Inferior parietal cortex (tissue), 1 donor: Measurements from ENCODE around the gene KMT2C.
"Not testable (repeated sequence)": the region's sequence is repeated elsewhere in the genome, so short reads cannot be mapped to it uniquely, and the experiment has no call there.

Experiments used
- DNase-seq: peaks from one replicate; pipeline ENCODE4 v3.0.0-alpha.2; 2016; ENCODE audit errors: extremely low spot score

The KMT2C gene

DNA sequence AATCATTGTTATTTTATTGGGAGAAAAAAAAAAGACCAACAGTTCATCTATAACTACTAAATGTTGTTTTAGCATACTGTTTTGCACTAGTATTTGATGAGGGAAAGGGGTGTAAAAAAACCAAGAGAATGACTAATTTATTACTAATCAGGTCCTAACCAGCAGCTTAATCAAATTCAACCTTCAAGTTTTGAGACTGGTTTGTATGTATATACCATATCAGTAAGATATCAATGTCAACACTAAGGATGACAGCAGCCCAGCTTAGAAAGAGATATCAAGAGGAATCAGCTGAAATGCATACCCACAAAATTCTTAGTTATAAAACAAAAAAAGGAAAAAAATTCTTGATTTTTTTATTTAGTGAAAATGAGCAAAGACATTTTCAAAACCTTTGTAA lies 122.6 kb downstream of the KMT2C start:
- no peak for DNase-seq

DNA sequence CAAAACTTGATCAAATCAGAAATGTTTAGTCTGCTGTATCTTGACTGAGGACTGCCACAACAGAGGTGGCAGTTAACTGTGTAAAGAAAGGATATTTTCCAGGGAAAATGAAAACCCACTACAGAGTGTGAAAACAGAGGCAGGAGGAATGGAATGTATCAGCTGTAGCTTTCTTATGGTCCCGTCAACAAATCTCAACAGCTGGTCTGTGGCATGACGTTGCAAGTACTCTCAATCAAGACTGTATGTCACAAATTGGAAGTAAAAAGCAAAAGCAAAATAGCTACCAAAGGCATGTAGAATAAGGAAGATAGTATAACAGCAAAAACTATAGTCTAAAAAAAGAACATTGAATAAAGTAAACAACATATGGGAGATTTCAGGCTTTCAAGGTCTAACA lies 123.5 kb downstream of the KMT2C start:
- no peak for DNase-seq

DNA sequence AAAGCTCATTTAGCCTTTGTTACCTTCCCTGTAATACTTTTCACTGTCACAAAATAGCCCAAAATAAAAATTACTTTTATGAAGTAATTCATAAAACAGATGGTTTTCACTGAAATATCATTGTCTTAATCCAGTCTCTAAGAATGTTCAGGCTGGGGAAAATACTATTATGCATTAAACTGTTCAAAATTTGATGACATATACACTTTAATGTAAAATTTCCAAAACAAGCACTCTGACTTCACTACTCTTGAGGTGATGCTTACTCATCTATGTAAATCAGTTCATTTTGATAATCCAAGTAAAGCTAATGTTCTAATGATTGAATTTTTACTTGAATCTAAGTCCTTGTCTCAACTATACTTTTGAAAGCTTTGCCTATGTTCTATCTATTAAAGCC lies 127.9 kb downstream of the KMT2C start:
- DNase-seq = no peak

DNA sequence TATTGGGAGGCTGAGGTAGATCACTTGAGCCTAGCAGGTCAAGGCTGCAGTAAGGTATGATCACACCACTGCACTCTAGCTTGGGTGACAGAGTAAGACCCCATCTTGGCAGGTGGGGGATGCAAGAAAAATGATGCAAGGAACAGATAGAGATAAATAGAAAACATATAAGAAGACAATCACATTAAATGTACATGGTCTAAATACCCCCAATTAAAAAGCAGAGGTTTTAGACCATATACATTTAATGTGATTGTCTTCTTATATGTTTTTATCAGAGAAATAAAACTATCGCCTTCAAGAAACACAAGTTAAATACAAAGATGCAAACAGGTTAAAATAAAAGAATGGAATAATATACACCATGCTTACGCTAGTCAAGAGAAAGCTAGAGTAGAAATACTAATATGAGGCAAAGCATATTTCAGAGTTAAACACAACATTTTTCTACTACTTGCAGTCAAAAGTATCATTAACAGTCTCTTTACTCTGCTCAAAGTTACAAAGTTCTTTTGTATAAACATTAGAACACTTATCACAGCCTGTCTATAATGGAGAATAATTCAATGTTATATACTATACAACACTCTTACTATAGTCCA lies 136.2 kb downstream of the KMT2C start:
- not testable (repeated sequence) for DNase-seq

DNA sequence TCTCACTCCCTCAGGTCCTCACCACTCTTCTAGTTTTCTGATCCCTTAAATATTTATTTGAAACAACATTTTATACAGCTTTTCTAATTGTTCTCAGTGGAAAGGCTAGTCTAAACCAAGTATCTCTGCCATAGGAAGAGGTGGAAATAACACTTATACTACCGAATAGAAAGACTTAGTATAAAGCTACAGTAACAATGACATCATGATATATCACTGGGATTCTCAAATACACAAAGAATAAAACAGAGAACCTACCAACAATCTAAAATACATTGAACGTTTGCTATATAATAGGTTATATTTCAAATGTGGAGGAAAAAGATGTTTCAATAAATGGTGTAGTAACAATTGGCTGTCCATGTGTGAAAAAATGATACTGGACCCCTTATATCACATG lies 142.9 kb downstream of the KMT2C start:
- no peak for DNase-seq

DNA sequence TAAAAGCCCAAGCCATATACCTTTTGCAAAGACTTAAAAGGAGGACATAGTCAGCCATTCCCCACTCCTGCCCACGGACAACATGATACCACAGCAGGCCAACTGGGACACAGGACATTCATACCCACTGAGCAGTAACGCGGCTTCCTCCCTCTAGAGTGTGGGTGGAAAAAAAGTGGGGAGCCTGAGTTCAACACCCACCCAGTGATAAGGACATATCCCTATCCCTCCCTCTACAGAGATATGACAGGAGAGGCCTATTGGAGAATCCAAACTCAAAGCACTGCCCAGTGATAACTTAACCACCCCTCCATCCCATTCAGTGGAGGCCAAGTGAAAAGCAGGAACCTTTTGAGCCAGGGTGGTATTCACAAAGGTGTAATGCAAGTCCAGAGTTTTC lies 148.8 kb downstream of the KMT2C start:
- not testable (repeated sequence) for DNase-seq

DNA sequence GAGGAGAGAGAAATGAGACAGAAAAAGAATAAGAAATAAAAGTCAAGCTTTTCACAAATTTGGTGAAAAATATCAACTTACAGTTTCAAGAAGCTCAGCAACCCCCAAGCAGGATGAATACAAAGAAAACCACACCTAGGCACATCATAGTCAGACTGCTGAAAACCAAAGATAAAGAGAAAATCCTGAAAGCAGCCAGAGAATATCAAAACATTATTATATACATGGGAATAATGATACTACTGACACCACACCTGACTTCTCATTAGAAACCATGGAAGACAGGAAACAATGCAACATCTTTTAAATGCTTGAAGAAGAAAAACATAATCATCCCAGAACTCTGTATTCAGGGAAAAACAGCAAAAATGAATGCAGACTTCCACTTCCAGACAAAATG lies 149.6 kb downstream of the KMT2C start:
- DNase-seq = not testable (repeated sequence)

DNA sequence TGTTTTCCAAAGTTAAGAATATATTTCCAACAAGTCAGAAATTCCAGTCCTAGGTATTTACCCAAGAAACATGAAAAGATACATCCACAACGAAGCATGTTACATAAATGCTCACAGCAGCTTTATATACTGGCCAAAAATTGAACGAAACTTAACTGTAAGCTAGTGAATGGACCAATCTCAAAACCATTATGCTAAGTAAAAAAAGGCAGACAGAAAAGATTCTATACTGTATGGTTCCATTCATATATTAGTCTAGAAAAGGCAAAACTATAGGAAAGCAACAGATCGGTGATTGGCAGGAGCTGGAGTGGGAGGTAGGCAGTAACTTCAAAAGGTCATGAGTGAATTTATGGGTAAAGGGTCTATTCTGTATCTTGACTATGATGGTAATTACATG lies 150.8 kb downstream of the KMT2C start:
- not testable (repeated sequence) for DNase-seq

DNA sequence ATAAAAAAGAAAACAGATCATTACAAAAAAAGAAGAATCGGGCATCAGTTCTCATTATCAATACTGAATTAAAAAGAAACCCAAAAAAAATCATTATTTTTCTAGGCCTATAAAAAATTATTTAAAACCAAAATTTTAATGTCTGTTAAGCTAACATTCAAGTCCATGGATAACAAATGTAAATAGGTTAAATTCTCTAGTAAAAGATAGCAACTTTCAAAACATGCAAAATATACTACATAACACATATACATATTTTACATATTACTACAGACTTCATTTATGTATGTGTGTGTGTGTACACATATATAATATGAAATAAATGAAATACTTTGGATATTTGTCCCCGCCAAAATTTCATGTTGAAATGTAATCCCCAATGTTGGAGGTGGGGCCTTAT lies 158.1 kb downstream of the KMT2C start:
- DNase-seq = not testable (repeated sequence)

DNA sequence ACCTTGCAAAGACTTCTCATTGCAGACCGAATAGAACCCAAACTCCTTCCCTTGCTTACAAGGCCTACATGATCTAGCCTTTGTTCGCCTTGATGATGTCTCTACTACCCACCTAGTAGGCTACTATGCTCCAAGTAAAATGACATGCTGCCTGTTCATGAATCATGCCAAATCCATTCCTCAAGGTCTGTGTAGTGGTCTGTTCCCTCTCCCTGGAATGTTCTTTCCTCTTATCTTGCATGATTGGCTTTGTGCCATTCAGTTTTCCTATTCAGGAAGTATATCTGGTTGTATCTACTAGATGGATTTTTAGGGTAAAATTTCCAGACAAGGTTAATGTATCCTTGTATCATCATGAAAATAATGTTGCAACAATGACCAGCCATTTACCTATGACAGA lies 165.4 kb downstream of the KMT2C start:
- not testable (repeated sequence) for DNase-seq

DNA sequence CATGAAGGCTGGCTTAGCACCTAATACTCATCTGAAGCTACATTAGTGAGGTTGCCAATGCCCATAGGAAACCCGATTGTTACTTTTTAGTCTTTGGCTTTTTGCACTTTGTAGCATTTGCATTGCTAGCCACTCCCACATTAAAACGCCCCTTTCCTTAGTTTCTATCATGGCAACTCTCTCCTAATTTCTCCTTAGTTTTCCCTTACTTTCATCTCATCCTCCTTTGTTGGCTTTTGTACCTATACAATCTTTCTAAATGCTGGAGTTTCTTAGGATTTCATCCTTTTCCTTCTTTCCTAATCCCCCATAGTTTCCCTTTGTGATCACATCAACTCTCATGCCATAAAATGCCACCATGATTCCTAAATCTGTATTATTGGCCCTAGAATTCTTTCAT lies 168.9 kb downstream of the KMT2C start:
- DNase-seq = not testable (repeated sequence)

DNA sequence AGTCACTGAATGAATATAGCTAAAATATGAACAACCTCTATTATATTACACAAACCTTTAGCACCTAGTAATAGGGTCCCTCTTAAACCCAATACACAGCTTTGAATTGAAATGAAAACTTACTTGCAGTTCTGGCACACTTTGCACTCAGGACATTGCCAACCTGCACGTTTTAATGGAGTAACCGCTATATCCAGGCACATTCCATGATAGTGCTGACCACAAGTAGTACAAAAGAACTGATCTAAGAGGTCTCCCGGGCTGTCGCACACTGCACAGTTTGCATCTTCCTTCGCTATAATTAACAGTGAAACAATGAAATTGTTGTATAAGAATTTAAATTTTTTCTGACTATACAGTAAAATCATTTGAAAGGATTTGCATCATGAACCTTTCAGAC lies 170.9 kb downstream of the KMT2C start:
- not testable (repeated sequence) for DNase-seq

DNA sequence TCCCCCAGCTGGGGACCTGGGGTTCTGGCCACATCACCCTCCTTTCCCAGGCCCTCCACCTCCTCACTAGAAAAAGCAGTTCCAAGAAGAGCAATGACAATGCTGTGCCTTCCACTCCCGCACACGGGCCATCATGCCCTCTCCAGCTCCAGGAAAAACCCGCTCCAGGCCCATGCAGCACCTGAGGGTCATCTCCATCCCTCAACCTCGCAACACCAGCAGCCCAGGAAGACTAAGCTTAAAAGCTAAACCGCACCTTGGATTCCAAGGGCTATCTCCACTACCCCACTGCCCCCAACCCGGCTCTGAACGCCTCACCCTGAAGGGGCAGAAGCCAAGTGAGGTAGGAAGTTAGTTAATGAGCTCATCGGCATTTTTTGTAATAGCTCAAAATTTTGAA lies 173.7 kb downstream of the KMT2C start:
- not testable (repeated sequence) for DNase-seq

DNA sequence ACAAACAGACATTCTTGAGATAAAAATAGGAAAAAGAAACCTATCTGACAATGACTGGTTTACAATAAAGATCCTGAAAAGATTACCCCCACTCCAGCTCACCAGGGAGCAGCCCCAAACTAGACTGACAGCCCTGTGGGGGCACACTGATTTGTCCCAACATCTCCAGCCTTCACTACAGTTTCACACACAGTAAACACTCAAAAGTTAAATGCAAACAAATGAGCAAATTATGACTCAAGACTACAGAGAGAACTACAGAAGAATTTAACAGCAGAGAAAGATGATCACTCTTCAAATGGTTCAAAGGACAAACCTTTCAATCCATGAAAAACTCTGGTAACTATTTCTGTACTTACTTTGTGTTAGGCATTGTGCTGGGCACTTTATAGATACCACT lies 176.2 kb downstream of the KMT2C start:
- not testable (repeated sequence) for DNase-seq

DNA sequence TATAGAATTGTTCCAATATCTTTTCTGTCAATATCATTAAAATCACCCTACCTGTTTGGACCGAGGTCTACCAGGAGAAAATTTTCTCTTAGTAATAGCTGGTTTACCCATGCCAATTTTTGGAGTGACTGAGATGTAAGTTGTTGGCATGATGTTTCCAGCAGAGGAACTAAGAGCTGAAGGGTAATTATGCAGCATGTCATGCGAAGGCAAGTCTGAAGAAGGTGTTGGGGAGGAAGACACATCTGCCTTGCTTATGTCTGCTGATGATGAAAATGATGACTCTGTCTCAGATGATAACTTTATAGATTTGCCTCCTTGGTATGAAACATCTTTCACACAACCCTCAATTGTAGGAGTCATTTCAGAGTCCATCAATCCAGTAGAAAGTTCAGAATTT lies 188.0 kb downstream of the KMT2C start:
- DNase-seq = not testable (repeated sequence)

DNA sequence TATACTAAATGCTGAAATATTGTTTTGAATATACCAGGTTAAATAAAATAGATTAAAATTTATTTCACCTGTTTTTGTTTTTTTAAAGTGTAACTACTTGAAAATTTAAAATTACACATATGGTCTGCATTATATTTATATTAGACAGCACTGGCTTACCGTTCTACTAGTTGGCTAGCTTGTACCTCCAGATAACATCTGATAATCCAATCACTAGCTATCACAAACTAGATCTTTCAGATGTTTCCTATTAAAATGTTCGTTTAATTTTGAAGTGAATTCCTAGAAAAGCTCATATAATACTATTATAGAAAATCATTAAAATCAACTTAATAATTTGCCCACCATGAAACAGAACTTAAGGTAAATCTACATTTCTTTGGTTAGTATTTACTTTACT lies 190.4 kb downstream of the KMT2C start:
- not testable (repeated sequence) for DNase-seq

DNA sequence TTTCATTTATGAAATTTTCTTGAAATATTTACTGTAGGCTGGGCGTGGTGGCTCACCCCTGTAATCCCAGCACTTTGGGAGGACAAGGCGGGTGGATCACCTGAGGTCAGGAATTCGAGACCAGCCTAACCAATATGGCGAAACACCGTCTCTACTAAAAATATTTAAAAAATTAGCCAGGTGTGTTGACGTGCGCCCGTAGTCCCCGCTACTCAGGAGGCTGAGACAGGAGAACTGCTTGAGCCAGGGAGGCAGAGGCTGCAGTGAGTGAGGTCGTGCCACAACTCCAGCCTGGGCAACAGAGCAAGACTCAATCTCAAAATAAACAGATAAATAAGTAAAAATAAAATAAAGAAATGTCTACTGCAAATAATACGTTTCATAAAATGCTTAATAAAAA lies 192.3 kb downstream of the KMT2C start:
- not testable (repeated sequence) for DNase-seq

DNA sequence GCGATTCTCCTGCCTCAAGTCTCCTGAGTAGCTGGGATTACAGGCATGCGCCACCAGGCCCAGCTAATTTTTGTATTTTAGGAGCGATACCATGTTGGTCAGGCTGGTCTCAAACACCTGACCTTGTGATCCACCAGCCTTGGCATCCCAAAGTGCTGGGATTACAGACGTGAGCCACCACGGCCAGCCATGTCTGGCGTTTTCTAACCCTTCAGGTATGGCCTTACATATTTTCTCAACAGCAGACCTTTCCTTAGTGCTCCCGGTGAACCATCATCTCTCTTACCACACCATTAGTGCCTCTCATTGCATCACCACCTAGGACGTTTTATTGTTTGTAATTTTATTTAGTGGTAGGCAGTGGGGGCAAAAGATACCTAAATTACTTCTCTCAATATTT lies 194.5 kb downstream of the KMT2C start:
- DNase-seq = not testable (repeated sequence)

DNA sequence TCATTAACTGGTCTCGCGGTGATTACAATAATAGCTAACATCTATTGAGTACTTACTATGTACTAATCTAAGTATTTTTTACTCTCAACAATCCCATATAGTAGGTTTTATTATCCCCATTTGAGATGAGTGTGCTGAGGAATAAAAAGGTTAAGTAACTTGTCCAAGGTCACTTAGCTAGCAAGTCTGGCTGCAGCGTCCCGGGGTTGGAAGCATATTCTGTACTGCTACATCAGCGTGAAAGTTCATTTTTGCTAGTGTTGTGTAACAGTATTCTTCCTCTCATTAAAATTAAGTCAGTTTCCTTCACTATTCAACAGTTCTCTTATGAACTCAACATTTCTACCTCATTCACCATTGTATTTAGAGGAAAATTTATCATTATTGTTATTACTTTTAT lies 199.5 kb downstream of the KMT2C start:
- not testable (repeated sequence) for DNase-seq

DNA sequence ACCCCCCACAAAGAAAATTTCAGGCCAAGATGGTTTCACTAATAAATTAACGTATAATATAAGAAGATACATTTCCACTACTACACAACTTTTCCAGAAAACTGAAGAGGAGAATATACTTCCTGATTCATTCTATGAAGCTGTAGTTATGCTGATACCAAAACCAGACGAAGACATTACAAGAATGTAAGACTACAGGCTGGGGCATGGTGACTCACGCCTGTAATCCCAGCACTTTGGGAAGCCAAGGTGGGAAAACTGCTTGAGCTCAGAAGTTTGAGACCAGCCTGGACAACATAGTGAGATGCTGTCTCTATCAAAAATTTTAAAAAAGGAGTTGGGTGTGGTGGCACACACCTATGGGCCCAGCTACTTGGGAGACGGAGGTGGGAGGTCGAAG lies 201.4 kb downstream of the KMT2C start:
- DNase-seq = not testable (repeated sequence)

DNA sequence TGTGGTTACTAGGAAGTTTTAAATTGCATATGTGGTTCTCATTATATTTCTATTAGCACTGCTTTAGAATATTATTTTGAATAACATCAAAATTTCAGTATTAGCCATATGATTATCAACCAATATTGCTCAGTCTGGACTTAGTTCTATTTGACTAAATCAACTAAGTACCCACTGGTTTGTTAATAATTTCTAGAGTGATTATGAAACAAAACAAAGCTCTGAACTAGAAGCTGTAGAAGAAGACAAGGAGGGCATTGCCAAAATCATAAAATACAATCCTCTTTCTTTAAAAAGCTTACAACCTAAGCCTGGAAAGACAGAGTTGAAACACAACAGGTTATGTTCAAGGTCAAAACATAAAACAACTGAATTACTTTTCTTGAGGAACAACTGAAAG lies 204.7 kb downstream of the KMT2C start:
- DNase-seq = no peak

DNA sequence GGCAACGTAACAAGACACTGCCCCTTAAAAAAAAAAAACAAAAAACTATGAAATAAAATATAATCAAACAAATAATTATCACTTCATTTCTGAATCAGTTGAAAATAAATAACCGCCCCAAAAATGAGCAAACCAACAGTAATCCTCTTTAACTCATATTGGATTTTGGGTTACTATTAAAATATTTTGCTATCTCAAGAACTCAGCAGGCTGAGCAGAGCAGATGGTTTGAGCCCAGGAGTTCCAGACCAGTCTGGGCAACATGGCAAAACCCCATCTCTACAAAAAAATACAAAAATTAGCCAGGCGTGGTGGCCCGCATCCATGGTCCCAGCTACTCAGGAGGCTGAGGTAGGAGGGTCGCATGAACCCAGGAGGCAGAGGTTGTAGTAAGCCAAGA lies 216.2 kb downstream of the KMT2C start:
- not testable (repeated sequence) for DNase-seq

DNA sequence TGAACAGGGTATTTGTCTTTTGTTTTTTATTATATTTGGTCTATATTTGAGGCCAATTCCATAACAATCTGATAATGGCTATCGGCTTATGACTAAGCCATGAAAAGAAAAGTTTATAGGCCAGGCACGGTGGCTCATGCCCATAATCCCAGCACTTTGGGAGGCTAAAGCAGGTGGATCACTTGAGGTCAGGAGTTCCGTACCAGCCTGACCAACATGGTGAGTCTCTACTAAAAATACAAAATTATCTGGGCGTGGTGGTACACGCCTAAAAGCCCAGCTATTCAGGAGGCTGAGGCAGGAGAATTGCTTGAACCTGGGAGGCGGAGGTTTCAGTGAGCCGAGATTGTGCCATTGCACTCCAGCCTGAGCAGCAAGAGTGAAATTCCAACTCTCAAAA lies 227.0 kb downstream of the KMT2C start:
- not testable (repeated sequence) for DNase-seq

DNA sequence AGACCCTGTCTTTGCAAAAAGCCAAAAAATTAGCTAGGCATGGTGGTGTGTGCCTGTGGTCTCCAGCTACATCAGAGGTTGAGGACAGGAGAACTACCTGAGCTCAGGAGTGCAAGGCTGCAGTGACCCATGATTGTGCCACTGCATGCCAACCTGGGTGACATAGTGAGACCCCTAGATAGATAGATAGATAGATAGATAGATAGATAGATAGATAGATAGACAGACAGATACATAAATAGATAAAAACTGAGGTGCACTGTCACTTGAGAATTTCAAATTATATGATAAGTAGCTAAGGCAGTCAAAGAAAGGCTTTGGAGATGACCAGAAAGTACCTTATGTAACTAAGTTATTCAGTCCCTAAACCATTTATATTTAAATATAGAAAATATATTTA lies 231.4 kb downstream of the KMT2C start:
- DNase-seq = not testable (repeated sequence)
